SJCRH30 (cell line): ENCODE measurements around the gene CALCOCO1. TPM values are rescaled to one million over a fixed set of nuclear protein-coding genes. Genes with fewer than 3 reads are reported as not detected.
A peak's percentile ranks its signal among the peaks of the same experiment; 100 is the strongest.
"Not testable (repeated sequence)": the region's sequence is repeated elsewhere in the genome, so short reads cannot be mapped to it uniquely, and the experiment has no call there.

Source experiments
- DNase-seq, 2 experiments: peaks; one replicate each; pipeline ENCODE4 v3.0.0-alpha.2; 2015 to 2020
- H3K27ac ChIP-seq: fragments of 250-450 bp; sonication (Bioruptor Pico); 2 replicates; pipeline ENCODE4 v1.5.1; 2020; ENCODE audit warnings: mild to moderate bottlenecking, moderate library complexity
- H3K27me3 ChIP-seq: fragments of 250-450 bp; sonication (Bioruptor Pico); 2 replicates; pipeline ENCODE4 v1.5.1; 2020; ENCODE audit warnings: mild to moderate bottlenecking, moderate library complexity
- H3K36me3 ChIP-seq: fragments of 250-450 bp; sonication (Bioruptor Pico); 2 replicates; pipeline ENCODE4 v1.5.1; 2020; ENCODE audit warnings: mild to moderate bottlenecking, moderate library complexity
- H3K4me1 ChIP-seq: fragments of 250-450 bp; sonication (Bioruptor Pico); 2 replicates; pipeline ENCODE4 v1.5.1; 2020; ENCODE audit warnings: mild to moderate bottlenecking, moderate library complexity
- H3K4me3 ChIP-seq: fragments of 250-450 bp; sonication (Bioruptor Pico); 2 replicates; pipeline ENCODE4 v1.5.1; 2020; ENCODE audit warnings: mild to moderate bottlenecking, moderate library complexity
- H3K9me3 ChIP-seq: fragments of 250-450 bp; sonication (Bioruptor Pico); replicated peaks from 2 replicates; pipeline ENCODE4 v1.5.1; 2020; ENCODE audit warnings: mild to moderate bottlenecking, moderate library complexity
- total RNA-seq: library from RNA; depleted of rRNA; stranded (reverse); fragments of >200 nt; shearing (Covaris generic); gene quantifications from 2 replicates; pipeline ENCODE4 v1.2.3, GENCODE V29; 2014

The CALCOCO1 gene
- total RNA-seq, 1 experiment from 2014 or later, result 20.3 TPM

GRCh38 chr12:53680061-53680460 lies 47.2 kb downstream of the CALCOCO1 start:
- not testable (repeated sequence) for H3K36me3 ChIP-seq, H3K27ac ChIP-seq, H3K9me3 ChIP-seq, H3K4me1 ChIP-seq, H3K4me3 ChIP-seq, DNase-seq, H3K27me3 ChIP-seq

GRCh38 chr12:53677800-53678148 lies 49.5 kb downstream of the CALCOCO1 start:
- no peaks in the 10 kb centered on the region for H3K27me3 ChIP-seq
- peaks cover 4% of the 10 kb centered on the region; the same call in 1 of the 2 replicates for H3K36me3 ChIP-seq
- H3K27ac ChIP-seq, result peak overlapping the region; percentile 82
- no peaks in the 10 kb centered on the region for H3K9me3 ChIP-seq
- peaks cover 5% of the 10 kb centered on the region; the same call in 1 of the 2 replicates for H3K4me1 ChIP-seq
- H3K4me3 ChIP-seq, result peak overlapping the region; percentile 75
- peak; percentile 67 to 81 for DNase-seq

DNA sequence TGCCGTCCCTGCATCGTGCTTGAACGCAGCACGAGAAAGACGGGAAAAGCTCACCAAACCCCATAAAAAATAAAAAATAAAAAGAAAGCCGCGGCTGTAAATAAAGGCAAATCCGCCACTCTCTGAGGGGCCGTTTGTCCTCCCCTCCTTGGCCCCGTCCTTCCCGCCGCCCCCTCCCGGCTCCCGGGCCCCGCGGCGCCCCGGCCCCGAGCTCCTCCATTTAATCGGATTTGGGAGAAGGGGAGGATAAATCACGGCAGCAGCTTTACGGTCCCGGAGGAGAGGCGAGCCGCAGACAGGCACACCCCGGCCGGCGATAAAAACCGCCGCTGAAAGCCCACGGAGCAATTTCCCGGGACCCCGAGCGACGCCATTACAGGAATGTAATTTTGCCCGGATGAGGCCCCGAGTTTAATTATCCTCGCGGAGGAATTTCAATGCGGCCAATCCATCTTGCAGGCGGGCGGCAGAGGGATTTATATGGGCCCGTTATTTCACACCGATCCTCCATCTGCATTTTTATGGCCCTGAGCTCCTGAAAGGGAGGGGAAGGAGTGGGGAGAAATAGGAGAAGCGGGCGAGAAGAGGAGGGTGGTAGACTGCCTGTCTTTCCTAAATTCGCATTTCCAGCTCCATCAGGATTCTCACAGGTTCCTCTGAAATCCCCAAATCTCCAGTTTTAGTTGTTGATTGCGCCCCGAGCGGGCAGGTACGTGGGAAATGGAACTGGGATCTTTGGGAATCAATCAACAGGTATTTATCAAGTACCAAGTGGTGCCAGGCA lies 50.0 kb downstream of the CALCOCO1 start:
- peaks cover 10% of the 10 kb centered on the region; the same call in 1 of the 2 replicates for H3K36me3 ChIP-seq
- peak; percentile 29 to 48 for DNase-seq
- H3K4me1 ChIP-seq, result peaks cover 5% of the 10 kb centered on the region; the same call in 1 of the 2 replicates
- H3K4me3 ChIP-seq, result peak overlapping the region; percentile 75
- no peaks in the 10 kb centered on the region for H3K9me3 ChIP-seq
- peak overlapping the region; percentile 82 for H3K27ac ChIP-seq
- H3K27me3 ChIP-seq, result no peaks in the 10 kb centered on the region

DNA sequence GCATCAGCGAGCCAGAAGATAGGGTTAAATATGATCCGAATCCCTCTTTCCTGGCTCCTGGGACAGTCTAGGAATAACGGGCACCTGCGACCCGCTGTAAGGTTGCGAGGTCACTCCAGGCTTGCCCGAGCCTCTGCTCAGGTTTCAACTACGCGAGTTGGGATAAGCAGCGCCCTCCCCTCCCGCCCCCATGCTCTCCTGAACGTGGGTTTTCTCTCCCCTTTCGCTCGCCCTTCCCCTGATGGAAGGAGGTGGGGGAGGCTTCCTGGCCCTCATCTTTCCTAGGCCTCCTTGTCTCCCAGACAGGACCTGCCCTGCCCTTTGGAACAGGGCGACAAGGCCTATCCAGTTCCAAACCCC lies 50.6 kb downstream of the CALCOCO1 start:
- Histone ChIP-seq H3K4me3 (peak overlapping the region; percentile 75), H3K27ac (peak overlapping the region; percentile 82), H3K4me1 (peaks cover 5% of the 10 kb centered on the region; the same call in 1 of the 2 replicates), H3K9me3 (no peaks in the 10 kb centered on the region), H3K27me3 (no peaks in the 10 kb centered on the region), H3K36me3 (peaks cover 12% of the 10 kb centered on the region; the same call in 1 of the 2 replicates)
- peak; percentile 68 to 73 for DNase-seq

DNA sequence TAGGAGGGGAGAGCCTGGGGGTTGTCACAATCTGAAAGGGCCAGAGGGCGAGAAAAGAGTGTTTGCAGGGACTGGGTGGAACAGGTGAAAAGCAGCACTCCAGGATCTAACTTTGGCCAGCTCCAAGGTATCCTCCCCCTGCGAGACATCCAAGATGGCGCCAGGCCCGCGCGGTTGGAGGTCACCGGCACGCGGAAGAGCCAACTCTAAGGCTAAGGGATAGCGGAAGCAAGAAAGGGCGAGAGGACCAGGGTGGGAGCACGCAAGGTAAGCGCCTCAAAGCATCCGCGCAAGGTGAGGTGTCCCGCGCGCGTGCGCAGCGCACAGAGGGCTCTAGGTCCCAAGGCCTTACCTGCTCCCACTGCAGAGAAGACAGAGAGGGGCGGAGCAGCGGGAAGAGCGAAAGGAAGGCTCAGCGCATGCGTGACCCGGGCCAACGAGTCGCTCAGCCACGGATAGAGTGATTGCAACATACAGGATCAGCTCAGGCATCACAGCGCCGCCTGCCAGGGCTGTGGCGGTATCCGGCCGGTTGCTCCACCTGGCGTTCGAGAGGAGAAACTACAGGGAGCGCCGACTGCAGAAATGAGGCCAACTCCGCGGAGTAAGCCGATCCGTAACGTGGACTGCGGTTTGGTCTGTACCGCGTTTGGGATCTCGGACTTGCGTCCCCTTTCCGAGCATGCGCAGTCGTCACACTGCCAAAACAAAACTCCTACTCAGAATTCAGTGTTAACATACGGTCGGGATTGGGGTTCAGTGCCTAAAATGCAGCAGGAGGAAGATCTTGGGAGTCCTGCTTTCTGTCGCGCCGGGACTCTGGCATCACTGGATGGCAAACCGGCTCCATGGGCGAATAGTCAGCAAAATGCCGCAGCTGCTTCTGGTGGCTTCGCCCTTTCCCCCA lies 51.3 kb downstream of the CALCOCO1 start, which contains the start of gene ATP5MC2:
Gene ATP5MC2, minus strand, starts transcription at position 383 of the 907 bp plus-strand sequence. CDS start 3,469 bp downstream, outside the sequence.
- peak within 1 kb of the TSS; percentile 75 for H3K4me3 ChIP-seq
- peaks cover 19% of the 10 kb centered on the region for H3K36me3 ChIP-seq
- peak within 1 kb of the TSS; percentile 82 for H3K27ac ChIP-seq
- no peaks in the 10 kb centered on the region for H3K9me3 ChIP-seq
- peaks cover 5% of the 10 kb centered on the region; the same call in 1 of the 2 replicates for H3K4me1 ChIP-seq
- H3K27me3 ChIP-seq, result no peaks in the 10 kb centered on the region
- peak; percentile 96 to 98 for DNase-seq

DNA sequence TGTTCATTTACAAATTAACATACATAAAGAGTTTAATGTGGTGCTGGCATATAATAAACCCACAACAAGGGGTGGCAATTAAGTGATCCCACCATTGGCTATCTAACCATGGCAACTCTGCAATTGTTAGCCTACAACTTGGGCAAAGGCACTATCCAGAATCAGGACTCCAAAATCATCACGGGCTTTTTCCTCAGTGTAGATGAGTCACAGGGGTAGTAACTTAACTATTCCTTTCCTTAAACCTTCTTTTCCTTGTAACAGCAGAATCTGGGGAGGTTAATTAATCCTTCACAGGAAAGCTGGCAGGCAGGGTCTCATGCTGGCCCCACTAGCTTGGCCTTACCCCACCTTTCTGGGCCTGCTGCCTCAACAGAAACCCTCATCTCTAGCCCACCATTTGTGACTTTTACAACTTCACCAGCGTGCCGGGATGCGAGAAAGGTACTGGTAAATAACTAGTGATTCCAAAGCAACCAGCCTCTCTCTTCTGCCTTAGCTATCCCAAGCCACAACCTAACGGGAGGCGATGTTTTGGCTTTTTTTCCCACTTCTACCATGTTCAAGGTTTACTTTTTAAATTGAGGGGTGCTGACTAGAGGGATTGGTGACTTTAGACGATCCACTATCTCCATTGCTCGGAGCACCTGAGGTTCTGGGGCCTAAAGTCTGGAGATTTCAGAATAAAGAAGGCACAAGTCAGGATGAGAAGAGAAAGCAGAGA lies 52.1 kb downstream of the CALCOCO1 start:
- peak overlapping the region; percentile 82 for H3K27ac ChIP-seq
- no peaks in the 10 kb centered on the region for H3K27me3 ChIP-seq
- H3K36me3 ChIP-seq, result peaks cover 26% of the 10 kb centered on the region
- no peaks in the 10 kb centered on the region for H3K9me3 ChIP-seq
- H3K4me1 ChIP-seq, result peaks cover 5% of the 10 kb centered on the region; the same call in 1 of the 2 replicates
- peak overlapping the region; percentile 75 for H3K4me3 ChIP-seq
- DNase-seq, result no peak

DNA sequence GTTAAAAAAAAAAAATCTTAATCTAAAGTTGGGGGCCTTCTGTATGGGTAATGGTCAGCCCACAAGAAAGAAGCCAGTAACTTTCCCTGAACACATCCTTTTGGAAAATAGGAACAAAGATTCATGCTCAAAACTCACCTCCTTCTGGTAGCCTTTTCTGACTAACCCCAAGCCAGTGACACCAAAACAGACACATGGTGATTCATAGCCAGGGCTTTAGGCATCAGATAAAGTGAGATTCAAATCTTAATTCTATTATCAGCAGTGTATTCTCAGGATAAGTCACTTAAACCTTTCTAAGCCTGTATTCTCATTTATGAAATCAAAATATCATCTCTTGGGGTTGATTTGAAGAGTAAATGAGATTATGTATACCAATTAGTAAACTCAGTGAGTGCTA lies 56.3 kb downstream of the CALCOCO1 start:
- Histone ChIP-seq H3K4me3 (no peak overlapping the region), H3K27me3 (no peaks in the 10 kb centered on the region), H3K27ac (no peak overlapping the region), H3K9me3 (no peaks in the 10 kb centered on the region), H3K4me1 (no peaks in the 10 kb centered on the region), H3K36me3 (peaks cover 62% of the 10 kb centered on the region)
- no peak for DNase-seq

GRCh38 chr12:53670308-53670707 lies 56.9 kb downstream of the CALCOCO1 start:
- Histone ChIP-seq H3K9me3 (no peaks in the 10 kb centered on the region), H3K27me3 (no peaks in the 10 kb centered on the region), H3K36me3 (peaks cover 69% of the 10 kb centered on the region), H3K4me1 (no peaks in the 10 kb centered on the region), H3K27ac (no peak overlapping the region), H3K4me3 (no peak overlapping the region)
- DNase-seq, result no peak

DNA sequence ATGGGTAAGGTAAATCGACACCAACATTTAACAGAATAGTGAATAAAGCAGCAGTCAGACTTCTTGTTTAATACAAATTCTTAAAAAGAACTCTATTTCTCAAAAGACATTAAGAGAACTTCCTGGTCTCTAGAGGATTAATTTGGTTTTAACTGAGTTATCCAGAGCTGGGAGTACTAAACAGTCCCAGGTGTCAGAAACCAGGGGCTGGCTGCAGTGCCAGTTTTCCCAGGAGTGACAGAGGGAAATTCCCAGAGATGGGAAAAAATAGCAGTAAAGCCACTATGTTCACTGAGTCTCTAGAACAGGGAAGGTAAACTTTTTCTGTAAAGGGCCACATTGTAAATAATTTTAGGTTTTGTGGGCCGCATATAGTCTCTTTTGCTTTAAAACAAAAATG lies 60.2 kb downstream of the CALCOCO1 start:
- Histone ChIP-seq H3K27me3 (no peaks in the 10 kb centered on the region), H3K9me3 (no peaks in the 10 kb centered on the region), H3K4me1 (no peaks in the 10 kb centered on the region), H3K27ac (no peak overlapping the region), H3K4me3 (no peak overlapping the region), H3K36me3 (peaks cover 82% of the 10 kb centered on the region)
- no peak for DNase-seq

DNA sequence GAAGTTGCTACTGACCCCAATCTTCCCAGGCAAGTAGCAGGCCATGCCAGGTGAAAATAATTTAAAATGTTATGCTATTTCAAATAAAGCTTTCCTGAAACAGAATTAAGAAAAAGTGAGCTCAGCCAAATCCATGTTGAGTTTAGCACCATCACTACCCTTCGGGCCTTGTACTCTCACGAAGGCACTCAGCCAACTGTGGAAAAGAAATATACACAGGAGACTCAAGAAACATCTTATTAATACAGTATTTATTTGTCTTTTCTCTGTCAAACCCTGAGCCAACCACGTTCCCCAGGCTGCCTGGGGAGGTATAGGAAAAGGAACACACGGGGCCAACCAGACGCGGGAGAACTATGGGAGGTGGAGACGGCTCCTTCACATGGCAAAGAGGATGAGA lies 62.3 kb downstream of the CALCOCO1 start:
- Histone ChIP-seq H3K9me3 (no peaks in the 10 kb centered on the region), H3K27ac (no peak overlapping the region), H3K4me3 (no peak overlapping the region), H3K27me3 (no peaks in the 10 kb centered on the region), H3K36me3 (peaks cover 65% of the 10 kb centered on the region), H3K4me1 (peaks cover 5% of the 10 kb centered on the region)
- DNase-seq, result no peak

- no peaks in the 10 kb centered on the region for H3K9me3 ChIP-seq
- H3K27ac ChIP-seq, result no peak overlapping the region
- no peaks in the 10 kb centered on the region for H3K27me3 ChIP-seq
- H3K36me3 ChIP-seq, result peaks cover 57% of the 10 kb centered on the region
- no peak overlapping the region for H3K4me3 ChIP-seq
- peaks cover 13% of the 10 kb centered on the region for H3K4me1 ChIP-seq
- DNase-seq, result no peak
These were observed 63.1 kb downstream of the CALCOCO1 start for GRCh38 chr12:53664191-53664590.

- no peaks in the 10 kb centered on the region for H3K9me3 ChIP-seq
- H3K27ac ChIP-seq, result peak overlapping the region; percentile 80
- peak in 1 of 2 experiments; percentile 25 for DNase-seq
- no peaks in the 10 kb centered on the region for H3K27me3 ChIP-seq
- peaks cover 21% of the 10 kb centered on the region for H3K36me3 ChIP-seq
- H3K4me3 ChIP-seq, result peak overlapping the region; percentile 26
- peaks cover 40% of the 10 kb centered on the region for H3K4me1 ChIP-seq
These were observed 67.2 kb downstream of the CALCOCO1 start for GRCh38 chr12:53660041-53660440.

- Histone ChIP-seq H3K27ac (peak overlapping the region; percentile 80), H3K27me3 (no peaks in the 10 kb centered on the region), H3K36me3 (peaks cover 17% of the 10 kb centered on the region), H3K4me3 (peak overlapping the region; percentile 26), H3K9me3 (no peaks in the 10 kb centered on the region), H3K4me1 (peaks cover 40% of the 10 kb centered on the region)
- peak in 1 of 2 experiments; percentile 46 for DNase-seq
These were observed 67.7 kb downstream of the CALCOCO1 start for GRCh38 chr12:53659571-53659981.

DNA sequence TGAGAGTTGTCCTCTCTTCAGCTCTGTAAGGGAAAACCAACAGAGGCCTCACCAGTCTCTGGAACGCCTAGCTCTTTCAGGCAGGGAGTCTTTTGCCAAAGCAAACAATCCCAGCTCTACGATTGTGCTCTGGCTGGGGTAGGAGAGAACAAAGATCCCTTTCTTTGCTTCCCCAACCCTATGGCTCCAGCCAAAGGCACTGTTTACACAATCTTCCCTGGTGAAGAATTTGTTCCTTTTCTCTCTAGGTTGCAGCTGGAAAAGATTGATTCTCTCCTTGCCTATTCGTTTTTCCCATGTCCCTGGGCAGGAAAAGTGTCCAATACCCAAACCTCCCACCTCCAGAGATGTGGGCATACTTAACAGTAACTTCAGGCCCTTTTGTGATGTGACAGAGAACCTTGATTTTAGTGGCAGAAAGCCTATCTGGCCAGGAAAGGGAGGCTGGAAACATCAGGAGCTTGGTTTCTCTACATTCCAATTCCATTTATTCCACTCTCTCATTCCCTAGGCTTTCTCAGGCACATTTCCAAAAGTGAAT lies 68.2 kb downstream of the CALCOCO1 start:
- H3K27me3 ChIP-seq, result no peaks in the 10 kb centered on the region
- H3K36me3 ChIP-seq, result peaks cover 12% of the 10 kb centered on the region
- peak overlapping the region; percentile 80 for H3K27ac ChIP-seq
- peak overlapping the region; percentile 26 for H3K4me3 ChIP-seq
- no peaks in the 10 kb centered on the region for H3K9me3 ChIP-seq
- peak; percentile 90 to 95 for DNase-seq
- H3K4me1 ChIP-seq, result peaks cover 40% of the 10 kb centered on the region
